HG03196 (cell line): ENCODE results near the gene CSNK1D.
"Not testable (repeated sequence)": the region's sequence is repeated elsewhere in the genome, so short reads cannot be mapped to it uniquely, and the experiment has no call there.

ENCODE experiments used
- ATAC-seq: cut with Tn5 transposase; IDR thresholded peaks from one replicate; pipeline ENCODE4 v1.9.1; 2021; ENCODE audit not compliant: unreplicated experiment

Gene CSNK1D

DNA sequence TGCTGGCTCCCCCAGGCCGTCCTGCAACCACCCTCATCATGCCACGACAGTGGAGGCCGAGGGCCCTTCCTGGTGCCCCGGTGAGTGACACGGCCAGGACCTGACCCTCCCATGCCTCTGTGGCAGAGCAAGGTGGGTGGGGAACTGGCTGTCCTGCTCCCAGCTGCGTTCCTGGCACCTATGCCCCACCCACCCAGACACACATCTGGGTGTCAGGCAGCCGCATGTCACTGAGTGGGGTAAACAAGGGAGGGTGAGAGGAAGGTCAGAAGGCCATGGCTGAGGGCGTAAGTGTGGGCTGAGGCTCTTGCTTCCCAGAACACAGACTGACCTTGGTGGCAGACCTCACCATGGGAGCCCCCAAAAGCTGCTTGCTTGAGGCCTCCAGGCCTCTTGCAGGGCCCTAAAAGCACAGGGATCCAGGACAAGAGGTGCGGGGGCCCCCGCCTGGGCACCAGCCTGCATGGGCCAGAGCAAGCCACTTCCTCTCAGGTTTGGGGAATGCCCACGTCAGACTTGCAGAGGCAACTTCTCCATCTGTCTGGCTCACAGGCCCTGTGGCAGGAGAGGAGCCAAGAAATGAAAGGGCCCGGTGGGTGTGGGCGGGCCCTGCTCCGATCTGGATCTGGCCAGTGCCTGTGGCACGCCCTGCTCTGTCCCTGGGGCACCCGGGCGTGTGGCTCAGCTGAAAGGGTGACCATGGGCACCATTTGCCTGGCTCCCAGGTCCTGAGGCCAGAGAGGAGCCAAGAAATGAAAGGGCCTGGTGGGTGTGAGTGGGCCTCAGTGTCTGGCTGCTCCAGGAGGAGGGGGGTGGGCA is 57.0 kb downstream of the CSNK1D start:
- peak; percentile 41 for ATAC-seq

DNA sequence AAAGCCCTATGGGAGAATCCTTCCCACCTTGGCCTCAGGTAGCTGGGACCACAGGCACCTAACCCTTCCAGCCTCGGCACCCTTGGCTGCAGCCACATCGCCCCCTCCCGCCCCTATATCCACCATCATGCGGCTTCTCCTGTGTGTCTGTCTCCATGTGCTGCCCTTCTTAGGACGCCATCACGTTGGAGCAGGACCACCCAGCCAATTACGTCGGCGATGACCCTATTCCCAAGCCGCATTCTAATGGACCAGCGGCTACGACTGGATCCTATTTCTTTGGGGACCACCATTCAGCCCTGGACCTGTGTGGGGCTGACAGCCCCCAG is 57.6 kb downstream of the CSNK1D start:
- ATAC-seq = no peak

DNA sequence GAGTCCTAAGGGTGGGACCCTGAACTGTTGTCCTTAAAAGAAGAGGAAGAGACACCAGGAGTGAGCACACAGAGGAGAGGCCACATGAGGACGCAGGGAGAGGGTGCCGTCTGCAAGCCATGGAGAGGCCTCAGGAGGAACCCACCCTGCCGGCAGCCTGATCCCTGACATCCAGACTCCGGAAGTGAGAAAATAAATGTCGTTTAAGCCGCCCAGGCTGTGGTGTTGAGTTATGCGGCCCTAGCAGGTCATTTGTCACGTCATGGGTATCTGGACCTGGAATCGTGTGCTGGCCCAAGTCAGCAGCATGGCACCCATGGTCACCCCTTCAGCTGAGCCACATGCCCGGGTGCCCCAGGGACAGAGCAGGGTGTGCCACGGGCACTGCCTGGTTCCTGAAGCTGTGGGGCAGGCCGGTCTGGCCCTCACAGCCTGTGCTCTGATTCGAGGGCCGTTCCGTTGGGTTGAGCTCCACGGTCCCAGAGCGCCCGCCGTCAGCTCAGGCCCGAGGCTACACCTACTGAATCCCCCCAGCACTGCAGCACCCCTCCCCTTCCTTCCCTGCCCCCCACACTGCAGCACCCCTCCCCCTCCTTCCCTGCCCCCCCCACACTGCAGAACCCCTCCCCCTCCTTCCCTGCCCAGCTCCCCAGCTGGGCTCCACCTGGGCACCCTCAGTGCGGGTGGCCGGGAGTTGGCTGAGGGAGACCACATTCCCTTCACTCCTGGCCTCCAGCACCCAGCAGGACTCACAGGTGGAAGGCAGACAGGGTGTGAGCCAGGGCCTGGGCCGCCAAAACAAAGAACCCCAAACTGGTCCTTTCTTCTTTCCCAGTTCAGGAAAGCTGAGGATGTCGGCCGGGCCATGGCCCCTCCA is 58.2 kb downstream of the CSNK1D start:
- no peak for ATAC-seq

DNA sequence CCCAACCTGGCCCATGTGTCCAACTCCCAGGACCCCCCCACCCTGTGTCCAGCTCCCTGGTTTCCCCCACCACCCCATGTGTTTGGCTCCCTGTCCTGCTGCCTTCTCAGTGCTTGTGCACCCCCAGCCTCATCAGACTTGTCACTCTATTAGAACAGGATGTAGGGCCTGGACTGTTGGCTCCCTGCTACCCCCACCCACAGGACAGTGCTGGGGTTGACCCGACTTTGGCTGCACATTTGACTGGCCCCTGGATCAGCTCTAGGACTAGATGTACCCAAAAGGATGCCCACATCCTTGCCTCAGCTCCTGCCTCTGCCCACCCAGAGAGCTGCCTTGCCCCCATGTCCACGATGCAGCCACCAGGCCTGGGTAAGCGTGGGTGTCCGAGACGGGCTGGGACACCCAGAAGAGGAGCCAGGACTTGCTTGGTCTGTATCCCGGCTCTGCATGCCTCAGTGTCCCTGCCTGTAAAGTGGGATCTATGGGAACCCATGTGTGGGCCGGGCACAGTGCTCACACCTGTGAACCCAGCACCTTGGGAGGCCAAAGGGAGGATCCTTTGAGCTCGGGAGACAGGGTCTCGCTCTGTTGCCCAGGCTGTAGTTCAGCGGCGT is 59.4 kb downstream of the CSNK1D start:
- no peak for ATAC-seq

DNA sequence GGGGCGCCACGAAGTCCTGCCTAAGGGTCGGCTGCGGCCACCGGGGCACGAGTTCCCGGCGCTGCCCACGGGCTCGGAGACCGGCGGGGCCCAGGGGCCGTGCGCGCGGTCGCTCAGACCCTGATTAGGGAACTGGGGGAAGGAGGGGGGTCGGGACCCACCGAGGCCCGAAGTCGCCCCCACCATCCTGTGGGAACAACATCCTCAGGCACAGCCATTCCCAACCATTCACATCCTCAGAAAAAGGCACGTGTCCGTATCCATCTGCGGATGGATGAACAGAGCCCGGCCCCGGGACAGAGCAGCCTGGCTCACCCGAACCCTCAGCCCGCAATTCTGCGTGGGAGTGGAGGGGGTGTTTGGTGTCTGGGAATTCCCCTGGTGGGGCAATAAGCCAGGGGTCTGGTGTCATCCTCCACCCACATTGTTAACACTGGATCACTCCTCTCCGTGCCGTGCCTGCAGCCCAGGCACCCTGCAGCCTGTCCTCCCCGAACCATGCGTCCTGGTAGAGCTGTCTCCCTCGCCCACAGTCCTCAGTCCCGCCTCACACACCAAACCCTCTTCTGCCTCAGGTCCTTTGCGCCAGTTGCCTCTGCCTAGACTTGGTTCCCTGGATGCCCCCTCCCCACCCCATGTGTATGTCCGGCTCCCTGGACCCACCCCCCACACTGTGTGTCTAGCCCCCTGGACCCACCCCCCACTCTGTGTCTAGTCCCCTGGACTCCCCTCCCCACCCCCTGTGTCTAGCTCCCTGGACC is 60.1 kb downstream of the CSNK1D start:
- ATAC-seq = no peak

DNA sequence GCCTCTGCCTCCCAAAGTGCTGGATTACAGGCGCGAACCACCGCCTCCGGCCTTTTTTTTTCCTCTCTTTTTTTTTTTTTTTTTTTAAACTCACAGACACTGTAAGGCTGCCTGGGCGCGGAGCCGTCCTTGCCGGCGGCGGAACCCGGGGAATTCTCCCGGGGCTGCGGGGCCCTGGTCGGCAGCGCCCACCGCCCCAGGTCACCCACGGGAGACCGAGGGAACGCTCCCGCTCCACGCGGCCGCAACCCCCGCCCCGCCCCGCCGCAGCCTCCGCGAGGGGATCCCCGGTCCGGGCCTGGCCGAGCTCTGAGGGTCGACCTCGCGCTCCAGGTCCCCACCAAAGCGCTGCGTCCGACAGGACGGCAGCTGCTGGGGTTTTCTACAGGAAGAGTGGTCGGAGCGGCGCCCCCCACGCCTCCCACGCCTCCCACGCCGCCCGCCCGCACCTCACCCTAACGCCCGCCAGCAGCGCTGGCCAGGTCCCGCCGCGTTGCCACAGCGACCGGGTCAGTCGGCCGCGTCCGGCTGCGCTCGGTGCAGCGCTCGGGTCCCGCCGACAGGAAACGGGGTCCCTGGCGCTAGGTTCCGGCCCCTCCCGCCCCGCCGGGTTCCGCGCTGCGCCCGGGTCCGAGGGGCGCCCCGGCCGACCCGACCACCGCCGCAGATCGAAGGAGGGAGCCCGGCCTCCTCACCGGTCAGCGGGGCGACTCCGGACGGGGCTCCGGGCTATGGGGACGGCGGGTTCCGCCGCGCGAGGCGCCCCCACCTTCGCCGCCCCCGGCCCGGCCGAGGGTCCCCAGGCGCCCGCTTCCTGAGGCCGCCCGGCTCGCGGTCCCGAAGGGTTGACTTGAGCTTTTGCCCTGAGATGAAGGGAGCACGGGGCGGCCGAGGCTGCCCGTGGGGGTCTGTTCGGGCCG is 60.9 kb downstream of the CSNK1D start, which contains the start of gene CCDC57:
TSS of gene CCDC57 (minus strand) at position 512 of the 920 bp plus-strand sequence. CDS start 10,898 bp downstream, outside the sequence.
- ATAC-seq = peak; percentile 71

DNA sequence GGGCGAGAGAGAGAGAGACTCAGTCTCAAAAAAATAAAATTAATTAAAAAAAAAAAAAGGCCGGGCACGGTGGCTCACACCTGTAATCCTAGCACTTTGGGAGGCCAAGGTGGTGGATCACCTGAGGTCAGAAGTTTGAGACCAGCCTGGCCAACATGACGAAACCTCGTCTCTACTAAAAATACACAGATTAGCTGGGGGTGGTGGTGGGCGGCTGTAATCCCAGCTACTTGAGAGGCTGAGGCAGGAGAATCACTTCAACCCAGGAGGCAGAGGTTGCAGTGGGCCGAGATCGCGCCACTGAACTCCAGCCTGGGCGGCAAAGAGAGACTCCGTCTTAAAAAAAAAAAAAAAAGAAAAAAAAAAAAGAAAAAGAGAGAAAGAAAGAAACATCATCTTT is 62.8 kb downstream of the CSNK1D start:
- not testable (repeated sequence) for ATAC-seq

DNA sequence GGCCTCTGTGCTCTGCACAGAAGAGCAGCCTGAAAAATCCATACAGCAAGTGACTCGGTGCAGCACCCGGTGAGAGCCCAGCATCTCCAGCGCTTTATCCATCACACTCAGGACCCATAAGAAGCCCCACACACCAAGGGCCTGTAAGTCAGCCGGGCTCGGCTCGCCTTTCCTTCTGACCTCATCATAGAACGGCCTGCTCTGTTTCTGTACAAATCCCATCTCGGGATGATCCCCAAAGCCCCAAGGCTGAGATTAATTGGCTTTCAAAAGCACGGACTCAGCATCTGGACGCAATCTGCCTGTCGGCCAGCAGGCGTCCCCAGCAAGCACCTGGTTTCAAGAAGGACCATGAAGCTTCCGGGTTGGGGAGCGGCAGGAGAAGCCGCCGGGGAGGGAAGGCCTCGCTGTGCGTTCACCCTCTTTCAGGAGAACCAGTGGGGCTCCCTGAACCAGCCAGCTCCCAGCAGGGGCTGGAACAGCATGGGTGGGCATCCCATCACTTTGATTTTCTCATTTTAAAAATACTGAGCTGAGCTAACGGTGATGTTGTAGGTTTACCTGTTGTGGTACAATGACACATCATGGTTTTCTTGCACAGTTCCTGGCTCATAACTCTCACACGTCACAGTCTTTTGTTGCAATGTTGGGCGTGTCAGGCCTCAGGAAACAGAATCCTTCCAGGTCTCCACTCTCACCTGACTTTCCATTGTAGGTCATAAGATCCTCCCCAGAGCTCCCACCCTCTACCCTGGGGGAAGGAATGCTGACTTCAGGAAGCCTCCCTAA is 67.6 kb downstream of the CSNK1D start:
- peak; percentile 83 for ATAC-seq

DNA sequence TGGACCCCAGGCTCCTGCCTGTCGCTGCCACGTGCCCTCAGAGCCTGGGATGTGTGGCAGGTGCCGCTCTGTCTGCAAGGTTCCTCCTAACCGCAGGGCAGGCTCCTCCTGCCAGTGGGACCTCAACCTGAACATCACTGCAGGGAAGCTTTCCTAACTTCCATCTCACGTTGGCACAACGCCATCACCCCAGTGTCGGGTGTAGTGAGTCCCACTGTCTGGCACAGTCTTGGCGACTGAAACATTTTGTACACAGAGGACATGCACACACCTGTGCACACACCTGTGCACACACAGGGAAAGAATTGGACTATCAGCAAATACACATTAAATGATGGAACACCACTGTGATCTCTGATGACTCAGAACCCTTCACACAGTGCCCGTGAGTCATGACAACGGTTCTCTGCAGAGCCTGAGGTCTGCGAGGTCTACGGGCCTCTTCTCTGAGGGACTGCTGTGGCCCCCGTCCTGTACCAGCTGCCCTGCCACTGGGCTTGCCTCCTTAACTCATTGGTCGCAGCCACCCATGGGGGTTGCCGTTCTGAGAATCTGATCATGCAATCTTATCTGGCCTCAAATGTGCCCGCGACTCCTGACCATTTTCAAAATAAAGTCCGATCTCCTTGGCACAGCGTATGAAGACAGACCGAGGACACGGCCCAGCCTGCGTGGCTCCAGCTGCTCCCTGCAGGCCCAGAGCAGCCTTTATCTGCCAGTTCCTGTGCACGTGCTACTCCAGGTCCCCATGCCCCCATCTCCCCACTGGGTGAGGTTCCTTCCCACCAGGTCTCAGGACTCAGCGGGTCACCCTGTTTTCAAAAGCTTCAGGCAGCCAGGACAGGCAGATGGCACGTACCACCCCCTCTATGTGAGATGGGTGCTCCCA is 68.4 kb downstream of the CSNK1D start:
- no peak for ATAC-seq

DNA sequence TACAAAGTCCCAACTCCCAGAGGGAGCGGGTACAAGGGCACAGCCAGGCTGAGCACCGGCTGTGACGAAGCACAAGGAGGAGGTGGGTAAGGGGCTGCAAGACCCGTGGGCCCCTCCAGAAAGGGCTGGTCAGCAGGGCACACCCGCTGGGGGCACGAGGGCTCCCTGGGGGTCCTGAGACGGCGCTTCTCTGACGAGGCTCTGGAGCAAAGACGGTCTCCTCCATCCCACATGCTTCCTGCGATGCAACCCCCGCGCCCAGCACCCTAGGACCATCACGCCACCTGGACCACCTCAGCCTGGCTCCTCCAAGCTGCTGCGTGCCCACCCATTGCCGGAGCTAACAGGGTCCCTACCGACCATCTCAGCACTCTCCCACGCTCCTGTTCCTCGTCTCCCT is 69.6 kb downstream of the CSNK1D start:
- ATAC-seq = no peak

DNA sequence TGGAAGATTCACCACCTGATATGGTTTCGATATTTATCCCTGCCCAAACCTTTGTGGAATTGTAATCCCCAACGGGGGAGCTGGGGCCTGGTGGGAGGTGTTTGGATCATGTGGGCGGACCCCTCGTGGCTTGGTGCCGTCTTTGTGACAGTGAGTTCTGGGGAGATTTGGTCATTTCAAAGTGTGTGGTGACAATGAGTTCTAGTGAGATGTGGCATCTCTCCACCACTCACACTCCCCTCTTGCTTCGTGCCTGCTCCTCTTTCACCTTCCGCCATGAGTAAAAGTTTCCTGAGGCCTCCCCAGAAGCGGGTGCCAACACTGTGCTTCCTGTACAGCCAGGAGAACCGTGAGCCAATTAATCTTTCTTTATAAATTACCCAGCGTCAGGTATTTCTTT is 70.5 kb downstream of the CSNK1D start:
- no peak for ATAC-seq

DNA sequence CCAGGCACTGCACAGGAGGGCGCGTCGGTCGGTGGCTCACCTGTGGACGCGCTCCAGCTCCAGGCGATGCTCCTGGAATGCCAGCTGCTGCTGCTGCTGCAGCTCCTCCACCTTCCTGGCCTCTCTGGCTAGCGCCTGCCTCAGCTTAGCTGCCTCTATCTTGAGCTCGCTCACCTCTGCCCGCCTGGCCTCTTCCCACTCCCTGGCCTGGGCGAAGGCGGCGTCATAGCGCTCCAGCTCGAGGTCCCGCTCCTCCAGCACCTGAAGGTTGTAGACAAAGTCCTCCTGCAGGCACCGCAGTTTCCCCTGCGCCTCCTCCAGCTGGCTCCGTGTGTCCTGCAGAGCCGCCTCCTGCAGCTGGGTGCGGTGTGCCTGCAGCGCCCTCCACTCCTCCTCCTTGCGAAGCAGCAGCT is 72.0 kb downstream of the CSNK1D start:
- no peak for ATAC-seq

DNA sequence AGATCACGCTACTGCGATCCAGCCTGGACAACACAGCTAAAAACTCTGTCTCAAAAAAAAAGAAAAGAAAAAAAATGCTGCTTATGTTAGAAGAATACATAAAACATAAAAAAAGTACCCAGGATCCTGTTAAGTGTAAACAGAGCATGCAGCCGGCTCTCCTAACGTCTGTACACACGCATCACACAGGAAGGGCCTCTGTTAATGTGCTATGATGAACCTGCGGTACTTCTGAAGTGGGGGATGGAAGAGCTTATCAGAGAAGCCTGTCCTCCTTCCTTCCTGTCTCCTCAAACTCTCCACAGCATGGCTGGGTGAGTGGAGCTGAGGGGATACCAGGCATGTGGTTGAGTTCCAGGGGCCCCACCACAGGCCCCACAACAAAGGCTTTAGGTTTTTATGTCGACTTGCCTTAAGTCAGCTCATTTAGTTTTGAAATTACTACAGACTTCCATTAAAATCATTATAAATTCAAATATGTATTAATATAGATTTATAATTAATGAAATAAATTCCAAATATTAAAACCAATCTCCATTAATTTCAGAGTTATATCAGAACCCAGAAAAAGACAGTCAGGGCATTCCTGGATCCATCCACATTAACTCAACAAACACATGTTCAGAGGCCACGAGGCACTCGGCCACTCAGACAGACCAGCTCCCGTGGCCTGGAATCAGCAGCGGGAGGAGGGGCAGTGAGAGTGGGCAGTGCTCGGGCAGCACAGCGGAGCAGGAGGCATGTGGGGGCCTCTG is 72.6 kb downstream of the CSNK1D start:
- ATAC-seq = no peak

DNA sequence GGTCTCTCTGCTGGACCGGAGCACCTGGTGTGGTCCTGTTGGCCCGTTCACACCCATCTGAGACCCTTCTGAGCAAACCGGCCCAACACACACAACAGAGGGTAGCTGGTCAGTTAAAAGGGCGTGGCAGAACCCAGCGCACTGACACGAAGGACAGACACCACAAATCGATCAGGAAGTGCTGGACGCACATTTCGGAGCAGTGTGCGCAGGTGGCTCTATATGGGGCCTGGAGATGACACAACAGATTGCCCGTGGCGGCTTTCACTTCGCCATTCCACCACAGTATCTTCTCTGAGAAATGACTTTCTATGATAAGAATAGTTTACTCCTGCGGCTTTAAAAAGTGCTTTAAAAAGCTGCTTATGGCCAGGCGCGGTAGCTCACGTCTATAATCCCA is 73.4 kb downstream of the CSNK1D start:
- no peak for ATAC-seq

DNA sequence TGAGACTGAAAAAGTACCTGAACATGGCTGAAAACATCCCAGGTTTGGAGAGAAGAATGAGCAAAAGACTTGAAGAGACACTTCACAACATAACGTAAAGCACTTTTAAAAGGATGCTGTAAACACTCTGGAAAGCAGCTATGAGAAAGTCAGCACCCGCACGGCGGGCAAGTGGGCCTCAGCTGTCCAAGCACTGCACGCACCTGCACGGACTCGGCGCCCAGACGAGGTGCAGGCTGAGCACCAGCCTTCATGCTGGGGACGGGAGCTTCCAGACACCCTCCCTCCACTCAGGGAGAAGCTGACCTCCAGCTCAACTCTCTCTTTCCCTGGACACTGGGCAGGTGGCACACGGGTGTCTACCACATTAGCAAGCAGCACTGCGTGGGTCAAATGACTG is 74.0 kb downstream of the CSNK1D start:
- no peak for ATAC-seq

DNA sequence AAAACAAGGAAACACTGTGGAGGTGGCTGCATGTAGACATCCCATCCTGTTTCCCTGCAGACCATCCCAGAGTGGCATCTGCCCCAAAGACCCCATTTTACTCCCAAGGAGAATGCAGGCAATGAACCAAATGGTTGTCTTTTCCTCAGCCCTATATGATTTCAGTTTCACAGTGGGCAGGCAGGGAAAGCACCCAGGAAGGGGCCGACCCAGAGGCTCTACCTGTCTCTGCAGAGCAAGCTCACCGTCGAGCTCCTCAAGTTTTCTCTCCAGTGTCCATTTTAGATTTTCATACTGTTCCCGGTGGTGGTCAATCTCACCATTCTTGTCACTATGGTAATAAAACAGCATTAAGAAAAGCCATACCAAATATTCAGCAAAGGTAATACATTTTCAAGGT is 75.4 kb downstream of the CSNK1D start:
- no peak for ATAC-seq
